Subcutaneous abdominal adipose tissue (tissue), 5 donors: Measurements from ENCODE around the gene SPATA12.
A peak's percentile ranks its signal among the peaks of the same experiment; 100 is the strongest.

ENCODE experiments used
- H3K27ac ChIP-seq: one replicate; pipeline ENCODE4 v1.7.0; 2013; ENCODE audit warnings: low read depth, mild to moderate bottlenecking, inconsistent platforms, low read length, moderate library complexity
- H3K27me3 ChIP-seq, 5 donors: one replicate each; pipeline ENCODE4 v1.7.0; 2013; ENCODE audit warnings: low read length in 5 of 5, inconsistent platforms in 1 of 5; ENCODE audit not compliant: control insufficient read depth in 5 of 5, insufficient read depth in 4 of 5
- H3K36me3 ChIP-seq, 5 donors: one replicate each; pipeline ENCODE4 v1.7.0; 2013; ENCODE audit warnings: low read length in 5 of 5; ENCODE audit not compliant: control insufficient read depth in 5 of 5, insufficient read depth in 5 of 5
- H3K4me1 ChIP-seq, 5 donors: one replicate each; pipeline ENCODE4 v1.7.0; 2013; ENCODE audit warnings: low read length in 5 of 5, mild to moderate bottlenecking in 3 of 5, moderate library complexity in 1 of 5; ENCODE audit not compliant: control insufficient read depth in 5 of 5, insufficient read depth in 5 of 5
- H3K4me3 ChIP-seq, 5 donors: one replicate each; pipeline ENCODE4 v1.7.0; 2013; ENCODE audit warnings: low read length in 5 of 5, low read depth in 1 of 5
- H3K9ac ChIP-seq, 5 donors: one replicate each; pipeline ENCODE4 v1.7.0; 2013; ENCODE audit warnings: low read length in 5 of 5, mild to moderate bottlenecking in 4 of 5, moderate library complexity in 3 of 5
- H3K9me3 ChIP-seq, 5 donors: one replicate each; pipeline ENCODE4 v1.7.0; 2013; ENCODE audit warnings: low read length in 5 of 5; ENCODE audit not compliant: control insufficient read depth in 5 of 5
- donor health status: healthy.
- donor health status: healthy.
- donor health status: healthy.
- donor health status: healthy.
- donor health status: healthy.

SPATA12 gene

GRCh38 chr3:57088503-57088902 is 28.0 kb downstream of the SPATA12 start:
- H3K4me1 ChIP-seq: peaks cover 0 to 18% (median 6%) of the 10 kb centered on the region in 5 donors
- H3K9me3 ChIP-seq: no peaks in the 10 kb centered on the region
- H3K36me3 ChIP-seq: no peaks in the 10 kb centered on the region

GRCh38 chr3:57089043-57089442 is 28.6 kb downstream of the SPATA12 start:
- H3K27me3 ChIP-seq: no peaks in the 10 kb centered on the region
- H3K27ac ChIP-seq: no peak overlapping the region
- H3K4me1 ChIP-seq: peaks cover 0 to 24% (median 10%) of the 10 kb centered on the region in 5 donors
- H3K9me3 ChIP-seq: no peaks in the 10 kb centered on the region
- no peaks in the 10 kb centered on the region for H3K36me3 ChIP-seq
- H3K4me3 ChIP-seq: no peak overlapping the region
- no peak overlapping the region for H3K9ac ChIP-seq

More at GRCh38 chr3:57088503-57088902, 28.0 kb downstream of the SPATA12 start:
- no peak overlapping the region for H3K9ac ChIP-seq
- H3K27me3 ChIP-seq: no peaks in the 10 kb centered on the region
- H3K4me3 ChIP-seq: no peak overlapping the region
- no peak overlapping the region for H3K27ac ChIP-seq

GRCh38 chr3:57091521-57092273 is 31.2 kb downstream of the SPATA12 start:
- Histone ChIP-seq H3K9ac (peak overlapping the region in 1 of 5 donors; percentile 21), H3K27ac (peak overlapping the region; percentile 24), H3K9me3 (no peaks in the 10 kb centered on the region), H3K4me1 (peaks cover 0 to 29% (median 20%) of the 10 kb centered on the region in 5 donors), H3K4me3 (no peak overlapping the region), H3K36me3 (no peaks in the 10 kb centered on the region), H3K27me3 (no peaks in the 10 kb centered on the region)

- Histone ChIP-seq H3K9me3 (no peaks in the 10 kb centered on the region), H3K27ac (no peak overlapping the region)
Measured at GRCh38 chr3:57093489-57093888, 33.0 kb downstream of the SPATA12 start.

GRCh38 chr3:57093971-57094535 is 33.6 kb downstream of the SPATA12 start:
- H3K27ac ChIP-seq: no peak overlapping the region
- H3K9ac ChIP-seq: peak overlapping the region in 1 of 5 donors; percentile 16
- peaks cover 0 to 25% (median 20%) of the 10 kb centered on the region in 5 donors for H3K4me1 ChIP-seq
- peaks cover 0 to 8% (median 0%) of the 10 kb centered on the region in 5 donors for H3K36me3 ChIP-seq
- H3K27me3 ChIP-seq: no peaks in the 10 kb centered on the region
- peak overlapping the region in 3 of 5 donors; percentile 14 to 47 (median 19) for H3K4me3 ChIP-seq
- H3K9me3 ChIP-seq: no peaks in the 10 kb centered on the region

More at GRCh38 chr3:57093489-57093888, 33.0 kb downstream of the SPATA12 start:
- no peak overlapping the region for H3K9ac ChIP-seq
- peaks cover 0 to 25% (median 20%) of the 10 kb centered on the region in 5 donors for H3K4me1 ChIP-seq
- peaks cover 0 to 8% (median 0%) of the 10 kb centered on the region in 5 donors for H3K36me3 ChIP-seq
- no peak overlapping the region for H3K4me3 ChIP-seq
- H3K27me3 ChIP-seq: no peaks in the 10 kb centered on the region

GRCh38 chr3:57094575-57094974 is 34.1 kb downstream of the SPATA12 start:
- Histone ChIP-seq H3K4me3 (peak overlapping the region in 1 of 5 donors; percentile 47), H3K9ac (no peak overlapping the region), H3K9me3 (no peaks in the 10 kb centered on the region), H3K27ac (no peak overlapping the region), H3K36me3 (peaks cover 0 to 8% (median 0%) of the 10 kb centered on the region in 5 donors), H3K4me1 (peaks cover 0 to 28% (median 20%) of the 10 kb centered on the region in 5 donors), H3K27me3 (no peaks in the 10 kb centered on the region)

- Histone ChIP-seq H3K27me3 (no peaks in the 10 kb centered on the region), H3K9me3 (no peaks in the 10 kb centered on the region), H3K9ac (no peak overlapping the region), H3K4me3 (no peak overlapping the region), H3K36me3 (peaks cover 0 to 8% (median 0%) of the 10 kb centered on the region in 5 donors), H3K4me1 (peaks cover 0 to 28% (median 20%) of the 10 kb centered on the region in 5 donors), H3K27ac (no peak overlapping the region)
Measured at GRCh38 chr3:57095363-57095762, 34.9 kb downstream of the SPATA12 start.

GRCh38 chr3:57097536-57097935 is 37.1 kb downstream of the SPATA12 start:
- Histone ChIP-seq H3K4me1 (peaks cover 0 to 18% (median 13%) of the 10 kb centered on the region in 5 donors), H3K36me3 (peaks cover 0 to 8% (median 0%) of the 10 kb centered on the region in 5 donors), H3K9me3 (no peaks in the 10 kb centered on the region), H3K27me3 (no peaks in the 10 kb centered on the region), H3K27ac (no peak overlapping the region), H3K9ac (no peak overlapping the region), H3K4me3 (no peak overlapping the region)

- no peaks in the 10 kb centered on the region for H3K27me3 ChIP-seq
- H3K9ac ChIP-seq: no peak overlapping the region
- H3K27ac ChIP-seq: no peak overlapping the region
- no peaks in the 10 kb centered on the region for H3K9me3 ChIP-seq
- no peak overlapping the region for H3K4me3 ChIP-seq
- peaks cover 0 to 18% (median 12%) of the 10 kb centered on the region in 5 donors for H3K4me1 ChIP-seq
- peaks cover 0 to 8% (median 0%) of the 10 kb centered on the region in 5 donors for H3K36me3 ChIP-seq
Measured at GRCh38 chr3:57098418-57099310, 38.2 kb downstream of the SPATA12 start.
